Nephron progenitor cell (in vitro differentiated cells): Measurements from ENCODE around the gene CHADL.

ENCODE experiments used
- DNase-seq: peaks from one replicate; pipeline ENCODE4 v3.0.0; 2021
- H3K27ac Mint-ChIP-seq: 2 replicates; pipeline ENCODE4 v1.8.0; 2021; ENCODE audit warnings: mild to moderate bottlenecking, moderate library complexity, mixed read lengths
- H3K27me3 Mint-ChIP-seq: 2 replicates; pipeline ENCODE4 v1.8.0; 2021; ENCODE audit warnings: mild to moderate bottlenecking, low read depth, mixed read lengths; ENCODE audit not compliant: poor library complexity
- H3K36me3 Mint-ChIP-seq: 2 replicates; pipeline ENCODE4 v1.8.0; 2021; ENCODE audit warnings: low read depth, mixed read lengths
- H3K4me1 Mint-ChIP-seq: 2 replicates; pipeline ENCODE4 v1.8.0; 2021; ENCODE audit warnings: mixed read lengths
- H3K4me3 Mint-ChIP-seq: 2 replicates; pipeline ENCODE4 v1.8.0; 2021; ENCODE audit warnings: mild to moderate bottlenecking, moderate library complexity, mixed read lengths
- H3K9me3 Mint-ChIP-seq: 2 replicates; pipeline ENCODE4 v1.8.0; 2021; ENCODE audit warnings: mild to moderate bottlenecking, moderate library complexity, mixed read lengths
- TF ChIP-seq, protein P1 (sequence below): fragments of 200-600 bp; sonication (generic); IDR thresholded peaks from 2 replicates; pipeline ENCODE4 v1.5.0; 2021; ENCODE audit warnings: antibody characterized with exemption

Gene CHADL

DNA sequence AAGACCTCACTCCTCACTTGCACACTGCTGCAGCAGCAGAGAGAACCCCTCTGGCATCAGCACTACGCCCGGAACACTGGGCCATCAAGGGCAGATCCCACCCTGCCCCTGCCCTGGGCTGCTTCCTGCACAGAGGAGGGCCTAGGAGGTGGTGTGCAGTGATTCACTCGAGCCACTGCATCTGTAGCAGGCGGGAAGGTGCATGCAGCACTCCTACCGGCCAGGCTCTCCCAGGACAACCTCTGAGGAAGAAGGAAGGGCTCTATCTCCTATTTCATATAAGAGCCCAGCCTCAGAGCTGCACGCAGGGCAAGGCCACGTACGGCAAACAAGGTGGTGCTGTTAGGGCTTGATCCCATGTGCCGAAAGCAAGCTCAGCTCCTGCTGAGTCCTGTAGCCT, 31.1 kb upstream of the CHADL start:
- Mint-ChIP-seq H3K36me3 (peaks cover 64% of the 10 kb centered on the region), H3K4me3 (no peak overlapping the region), H3K9me3 (no peaks in the 10 kb centered on the region), H3K27me3 (no peaks in the 10 kb centered on the region), H3K27ac (no peak overlapping the region), H3K4me1 (no peaks in the 10 kb centered on the region)
- DNase-seq, result no peak
- TF ChIP-seq, protein P1, sequence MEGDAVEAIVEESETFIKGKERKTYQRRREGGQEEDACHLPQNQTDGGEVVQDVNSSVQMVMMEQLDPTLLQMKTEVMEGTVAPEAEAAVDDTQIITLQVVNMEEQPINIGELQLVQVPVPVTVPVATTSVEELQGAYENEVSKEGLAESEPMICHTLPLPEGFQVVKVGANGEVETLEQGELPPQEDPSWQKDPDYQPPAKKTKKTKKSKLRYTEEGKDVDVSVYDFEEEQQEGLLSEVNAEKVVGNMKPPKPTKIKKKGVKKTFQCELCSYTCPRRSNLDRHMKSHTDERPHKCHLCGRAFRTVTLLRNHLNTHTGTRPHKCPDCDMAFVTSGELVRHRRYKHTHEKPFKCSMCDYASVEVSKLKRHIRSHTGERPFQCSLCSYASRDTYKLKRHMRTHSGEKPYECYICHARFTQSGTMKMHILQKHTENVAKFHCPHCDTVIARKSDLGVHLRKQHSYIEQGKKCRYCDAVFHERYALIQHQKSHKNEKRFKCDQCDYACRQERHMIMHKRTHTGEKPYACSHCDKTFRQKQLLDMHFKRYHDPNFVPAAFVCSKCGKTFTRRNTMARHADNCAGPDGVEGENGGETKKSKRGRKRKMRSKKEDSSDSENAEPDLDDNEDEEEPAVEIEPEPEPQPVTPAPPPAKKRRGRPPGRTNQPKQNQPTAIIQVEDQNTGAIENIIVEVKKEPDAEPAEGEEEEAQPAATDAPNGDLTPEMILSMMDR, result no peak

DNA sequence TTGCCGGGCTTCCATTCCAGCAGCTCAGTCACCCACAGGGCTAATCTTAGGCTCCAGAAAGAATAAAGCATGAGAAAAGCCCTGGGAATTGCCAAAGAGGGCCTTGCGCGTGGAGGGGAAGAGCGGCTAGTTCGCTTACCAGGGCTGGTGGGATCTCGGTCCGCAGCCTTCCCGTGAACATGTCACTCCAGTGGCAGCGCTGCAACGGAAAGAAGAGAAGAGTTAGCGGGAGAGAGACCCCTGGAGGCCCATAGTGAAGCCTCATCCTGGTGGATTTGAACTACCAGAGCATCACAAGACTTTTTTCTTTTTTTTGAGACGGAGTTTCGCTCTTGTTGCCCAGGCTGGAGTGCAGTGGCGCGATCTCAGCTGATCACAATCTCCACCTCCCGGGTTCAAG, 27.2 kb upstream of the CHADL start:
- Mint-ChIP-seq H3K4me3 (no peak overlapping the region), H3K36me3 (peaks cover 57% of the 10 kb centered on the region), H3K9me3 (no peaks in the 10 kb centered on the region), H3K27ac (no peak overlapping the region), H3K27me3 (peaks cover 2% of the 10 kb centered on the region), H3K4me1 (no peaks in the 10 kb centered on the region)
- no peak for DNase-seq
- TF ChIP-seq, protein P1, result no peak

DNA sequence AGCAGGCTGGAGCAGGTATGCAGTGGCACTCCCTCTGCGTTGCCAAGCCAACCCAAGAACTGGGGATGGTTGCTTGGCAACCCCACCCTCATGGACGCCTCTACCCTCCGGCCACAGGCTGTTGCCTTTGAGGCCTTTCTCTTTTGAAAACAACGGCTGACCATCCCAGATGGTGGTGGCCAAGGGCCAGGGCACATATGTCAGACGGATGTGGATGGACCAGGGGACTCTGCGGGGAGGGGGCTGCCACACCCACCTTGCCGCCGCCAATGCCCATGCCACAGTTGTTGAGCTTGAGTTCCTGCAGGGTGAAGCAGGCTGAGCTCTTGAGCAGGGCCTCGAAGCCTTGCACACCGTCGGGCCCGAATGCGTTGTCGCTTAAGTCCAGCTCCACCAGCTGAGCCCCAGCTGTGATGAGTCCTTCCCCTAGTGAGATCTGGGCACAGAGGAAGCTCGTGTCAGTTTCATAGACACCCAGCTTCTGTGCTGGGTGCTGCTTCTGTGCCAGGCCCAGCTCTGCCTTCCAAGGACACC, 23.7 kb upstream of the CHADL start:
- no peak overlapping the region for H3K4me3 Mint-ChIP-seq
- TF ChIP-seq, protein P1, result no peak
- peaks cover 2% of the 10 kb centered on the region for H3K27me3 Mint-ChIP-seq
- no peak overlapping the region for H3K27ac Mint-ChIP-seq
- DNase-seq, result no peak
- H3K4me1 Mint-ChIP-seq, result no peaks in the 10 kb centered on the region
- peaks cover 66% of the 10 kb centered on the region for H3K36me3 Mint-ChIP-seq
- no peaks in the 10 kb centered on the region for H3K9me3 Mint-ChIP-seq

DNA sequence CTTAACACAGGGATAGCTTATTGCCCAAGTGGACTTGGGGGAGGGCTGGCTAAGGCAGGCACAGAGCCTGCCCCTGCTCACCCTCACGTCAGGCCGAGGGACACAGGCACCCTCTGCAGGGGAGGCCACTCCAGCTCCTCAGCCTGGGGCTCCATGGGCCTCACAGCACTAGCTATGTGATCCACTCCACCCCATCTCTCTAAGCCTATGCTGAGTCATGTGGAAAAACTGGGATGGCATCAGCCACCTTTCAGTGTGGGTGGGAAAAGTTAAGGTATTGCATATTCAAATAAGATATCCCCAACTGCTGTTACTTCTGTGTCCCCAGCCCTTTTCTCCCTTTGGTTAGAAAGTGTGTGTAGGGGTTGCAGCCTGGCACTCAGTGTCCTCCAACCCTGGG, 23.0 kb upstream of the CHADL start:
- no peak for DNase-seq
- Mint-ChIP-seq H3K36me3 (peaks cover 68% of the 10 kb centered on the region), H3K9me3 (no peaks in the 10 kb centered on the region), H3K4me1 (no peaks in the 10 kb centered on the region), H3K4me3 (no peak overlapping the region), H3K27ac (no peak overlapping the region), H3K27me3 (peaks cover 2% of the 10 kb centered on the region)
- TF ChIP-seq, protein P1, result no peak

DNA sequence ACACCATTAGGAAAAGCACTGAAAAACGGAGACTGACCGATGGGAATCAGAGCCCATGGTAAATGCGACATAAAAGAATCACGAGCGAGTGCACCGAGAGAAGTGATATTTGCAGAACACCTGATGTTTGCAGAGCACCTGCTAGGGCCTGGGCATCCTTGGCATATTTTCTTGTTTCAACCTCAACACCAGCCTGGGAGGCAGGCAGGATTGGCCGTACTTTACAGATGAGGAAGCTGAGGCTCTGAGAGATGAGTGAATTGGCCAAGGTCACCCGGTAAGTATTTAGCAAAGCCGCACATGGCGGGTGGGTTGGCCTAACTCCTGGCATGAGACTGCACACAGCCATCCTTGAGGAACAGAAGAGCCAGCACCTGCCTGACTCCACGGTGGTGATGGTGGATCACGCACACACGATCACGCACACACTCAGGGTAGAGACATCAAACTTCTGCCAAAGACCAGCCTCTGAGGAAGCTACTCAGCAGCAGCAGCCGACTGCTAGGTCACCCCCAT, 21.6 kb upstream of the CHADL start:
- peaks cover 4% of the 10 kb centered on the region for H3K4me1 Mint-ChIP-seq
- H3K4me3 Mint-ChIP-seq, result no peak overlapping the region
- H3K27me3 Mint-ChIP-seq, result peaks cover 2% of the 10 kb centered on the region
- peaks cover 59% of the 10 kb centered on the region for H3K36me3 Mint-ChIP-seq
- TF ChIP-seq, protein P1, result no peak
- no peak for DNase-seq
- no peaks in the 10 kb centered on the region for H3K9me3 Mint-ChIP-seq
- H3K27ac Mint-ChIP-seq, result no peak overlapping the region

DNA sequence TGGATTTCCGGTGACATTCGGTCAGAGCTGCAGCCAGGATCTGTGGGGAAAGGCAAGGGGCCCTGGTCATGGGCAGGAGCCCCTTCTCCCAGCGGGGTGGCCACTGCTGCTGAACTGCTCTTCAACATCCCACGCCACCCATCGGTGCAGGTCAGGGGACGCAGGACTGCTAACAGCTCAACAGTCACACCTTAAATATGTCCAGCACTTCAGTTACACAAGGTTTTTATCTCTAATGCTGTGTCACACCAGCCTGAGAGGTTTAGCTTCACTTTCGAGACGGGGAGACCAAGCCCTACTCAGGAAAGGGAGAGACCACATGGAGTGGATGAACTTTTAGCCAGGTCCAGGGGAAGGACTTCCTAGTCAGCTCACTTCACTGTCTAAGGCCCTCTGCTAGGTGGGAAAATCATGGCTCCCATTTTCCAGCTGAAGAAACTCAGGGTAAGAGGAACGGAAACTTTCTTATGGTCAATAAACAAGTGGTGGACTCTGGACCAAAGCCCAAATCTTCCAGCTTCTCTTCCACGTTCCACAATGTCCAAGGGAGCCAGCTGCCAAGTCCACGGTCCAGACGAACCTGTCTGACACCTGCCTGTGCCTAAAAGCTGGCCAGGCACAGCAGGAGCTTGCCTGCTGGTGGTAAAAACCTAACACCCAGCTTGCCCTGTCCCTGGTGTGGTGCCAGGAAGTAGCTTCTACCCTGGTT, 21.0 kb upstream of the CHADL start:
- Mint-ChIP-seq H3K36me3 (peaks cover 64% of the 10 kb centered on the region), H3K4me3 (no peak overlapping the region), H3K9me3 (no peaks in the 10 kb centered on the region), H3K4me1 (peaks cover 10% of the 10 kb centered on the region), H3K27ac (no peak overlapping the region), H3K27me3 (peaks cover 6% of the 10 kb centered on the region)
- DNase-seq, result no peak
- TF ChIP-seq, protein P1, result no peak
